GM12872 (cell line): ENCODE results near the gene BTNL2.

Source experiments
- CTCF ChIP-seq: IDR thresholded peaks from 3 replicates; pipeline ENCODE4 v1.5.1; 2011; ENCODE audit warnings: low read depth, mild to moderate bottlenecking, low read length, moderate library complexity; ENCODE audit not compliant: insufficient read depth

BTNL2 gene

GRCh38 chr6:32396028-32396427 is 11.0 kb downstream of the BTNL2 start:
- no peak for TF ChIP-seq CTCF

GRCh38 chr6:32393665-32394420 is 13.1 kb downstream of the BTNL2 start:
- TF ChIP-seq CTCF: no peak

GRCh38 chr6:32391505-32391904 is 15.5 kb downstream of the BTNL2 start:
- no peak for TF ChIP-seq CTCF

GRCh38 chr6:32387589-32388340 is 19.2 kb downstream of the BTNL2 start:
- no peak for TF ChIP-seq CTCF

GRCh38 chr6:32386040-32386439 is 20.9 kb downstream of the BTNL2 start:
- no peak for TF ChIP-seq CTCF

GRCh38 chr6:32382757-32383420 is 24.1 kb downstream of the BTNL2 start:
- TF ChIP-seq CTCF: no peak

GRCh38 chr6:32379545-32379944 is 27.4 kb downstream of the BTNL2 start:
- TF ChIP-seq CTCF: no peak
